ENCODE measurements around the gene SHCBP1. TPM values are rescaled to one million over a fixed set of nuclear protein-coding genes. Genes with fewer than 3 reads are reported as not detected.

Gene SHCBP1
- total and polyA plus RNA-seq, 9 of the 15 experiments (the other 6 are each of a cell fraction or from before 2014, with no cell fraction given), result 6.2 to 29.6 (median 19.7) TPM

- TF ChIP-seq MITF (IDR thresholded peaks at IDR 0.05) (no peak), ZC3H8 (IDR thresholded peaks at IDR 0.05) (no peak), ZNF764 (CRISPR knock-in tag; IDR thresholded peaks at IDR 0.05; ENCODE audit: low read depth) (no peak), ZNF232 (CRISPR knock-in tag; IDR thresholded peaks at IDR 0.05) (no peak), MEIS2 (IDR thresholded peaks at IDR 0.05; ENCODE audit: partially characterized antibody) (peak; percentile 3), HNRNPLL (IDR thresholded peaks at IDR 0.05; ENCODE audit: low read depth, low read length, poor library complexity, severe bottlenecking) (no peak), E2F6 (IDR thresholded peaks at IDR 0.05; ENCODE audit: borderline replicate concordance in 1 of 2, extremely low read depth in 1 of 2, insufficient read depth in 1 of 2, insufficient read length in 1 of 2, low read depth in 1 of 2, low read length in 1 of 2, poor library complexity in 1 of 2, severe bottlenecking in 1 of 2) (peak in 1 of 2 experiments; percentile 13), SNIP1 (IDR thresholded peaks at IDR 0.05; ENCODE audit: low read depth) (no peak), KAT8 (IDR thresholded peaks at IDR 0.05; ENCODE audit: low read depth) (no peak), HMG20A (CRISPR knock-in tag; conservative IDR thresholded peaks at IDR 0.05) (no peak), MGA (IDR thresholded peaks at IDR 0.05) (peak; percentile 47; the same call in 1 of the 2 replicates), CSDE1 (IDR thresholded peaks at IDR 0.05) (no peak), ZNF780A (CRISPR knock-in tag; IDR thresholded peaks at IDR 0.05) (no peak), SMARCA5 (IDR thresholded peaks at IDR 0.05) (no peak)
These were observed 52.5 kb downstream of the SHCBP1 start (continued) for GRCh38 chr16:46568472-46569230.

Data from K562 (cell line).